HG03095 (cell line): Measurements from ENCODE around the gene TCF7L1.
"Not testable (repeated sequence)": the region's sequence is repeated elsewhere in the genome, so short reads cannot be mapped to it uniquely, and the experiment has no call there.

Experiments
- ATAC-seq: cut with Tn5 transposase; IDR thresholded peaks from one replicate; pipeline ENCODE4 v1.9.1; 2021; ENCODE audit warnings: moderate library complexity; ENCODE audit not compliant: unreplicated experiment

TCF7L1 gene

DNA sequence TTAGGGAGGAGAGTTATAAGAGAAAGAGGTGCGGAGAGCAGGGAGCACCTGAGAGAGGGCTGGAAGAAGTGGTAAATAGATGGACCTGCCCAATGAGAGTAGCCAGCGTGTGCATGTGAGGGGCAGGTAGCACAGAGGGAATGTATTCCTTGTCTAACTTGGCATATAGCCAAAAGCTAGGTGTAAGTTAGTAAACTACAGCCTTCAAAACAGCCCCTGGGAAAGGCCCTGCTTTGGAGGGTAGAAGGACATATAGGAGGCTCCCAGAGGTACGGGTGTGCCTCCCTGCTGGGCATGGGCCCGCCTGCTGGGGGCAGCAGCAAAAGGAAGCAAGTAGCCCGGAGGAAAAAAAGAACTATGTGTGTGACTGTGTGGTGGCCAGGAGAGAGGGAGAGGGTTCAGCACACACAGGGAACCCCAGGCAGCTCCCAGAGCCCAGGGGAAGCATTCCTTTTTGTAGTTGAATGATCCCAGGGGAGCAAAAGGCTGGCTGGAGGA is 48.0 kb downstream of the TCF7L1 start:
- no peak for ATAC-seq

DNA sequence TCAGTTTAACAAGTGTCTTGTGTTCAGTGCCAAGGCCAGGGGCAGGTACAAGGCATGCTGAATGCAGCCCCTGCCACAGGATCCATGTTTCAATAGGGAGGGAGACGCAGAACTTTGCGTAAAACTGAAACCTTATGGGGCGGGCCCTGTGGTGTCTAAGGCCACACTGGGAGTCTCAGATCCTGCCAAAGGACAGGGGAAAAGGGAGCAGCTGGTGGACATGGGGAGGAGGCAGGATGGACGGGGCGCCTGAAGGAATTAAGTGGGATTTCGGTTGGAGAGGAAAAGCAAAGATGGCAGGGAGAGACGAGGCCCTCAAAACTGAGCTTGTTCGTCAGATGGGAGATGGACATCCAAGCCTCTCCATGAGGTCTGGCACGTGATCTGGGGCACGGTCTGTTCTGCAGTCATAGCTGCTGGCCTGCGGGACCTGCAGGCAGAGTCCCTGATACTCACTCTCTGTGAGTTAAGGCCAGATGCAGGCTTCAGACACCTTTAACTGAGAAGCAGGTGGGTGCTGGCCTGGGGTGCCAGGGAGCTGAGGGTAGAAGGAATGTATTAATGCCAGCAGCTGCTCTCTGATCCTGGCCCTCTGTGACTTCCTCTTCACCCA is 48.8 kb downstream of the TCF7L1 start:
- no peak for ATAC-seq

DNA sequence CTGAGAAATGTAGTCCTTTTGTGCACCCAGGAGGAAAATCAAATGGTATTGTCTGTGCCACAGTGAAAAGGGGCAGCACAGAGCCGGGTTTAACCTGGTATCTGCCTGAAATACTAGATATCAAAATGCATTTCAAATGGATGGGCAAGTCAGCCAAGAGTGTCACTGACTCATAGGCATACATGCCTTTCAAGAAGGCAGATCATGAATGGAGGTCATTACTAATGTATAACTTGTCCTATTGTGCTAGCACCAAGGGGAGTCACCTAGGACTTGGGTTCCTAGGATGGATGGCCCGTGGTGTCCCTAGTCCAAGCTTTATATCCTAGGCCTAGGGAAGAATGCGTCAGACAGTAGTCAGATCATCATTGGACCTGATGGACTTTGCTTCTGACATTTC is 49.9 kb downstream of the TCF7L1 start:
- ATAC-seq: no peak

DNA sequence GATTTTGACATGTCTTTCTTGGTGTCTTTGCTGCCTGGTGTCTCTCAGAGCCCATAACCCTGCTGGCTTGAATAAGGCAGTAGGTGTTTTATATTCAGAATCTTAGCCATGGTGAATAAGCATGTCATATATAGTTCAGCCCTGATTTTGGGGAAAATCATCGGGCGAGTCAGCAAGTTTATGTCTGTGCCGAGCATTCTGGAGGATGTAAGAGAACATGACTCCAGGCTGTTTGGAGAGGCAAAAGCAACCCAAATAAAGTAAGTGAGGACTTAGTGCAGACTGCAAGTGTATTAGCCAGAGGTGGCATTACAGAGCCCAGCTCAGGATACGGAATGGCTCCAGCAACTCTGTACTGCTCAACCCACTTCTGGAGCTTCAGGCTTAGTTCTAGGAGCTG is 50.3 kb downstream of the TCF7L1 start:
- no peak for ATAC-seq

DNA sequence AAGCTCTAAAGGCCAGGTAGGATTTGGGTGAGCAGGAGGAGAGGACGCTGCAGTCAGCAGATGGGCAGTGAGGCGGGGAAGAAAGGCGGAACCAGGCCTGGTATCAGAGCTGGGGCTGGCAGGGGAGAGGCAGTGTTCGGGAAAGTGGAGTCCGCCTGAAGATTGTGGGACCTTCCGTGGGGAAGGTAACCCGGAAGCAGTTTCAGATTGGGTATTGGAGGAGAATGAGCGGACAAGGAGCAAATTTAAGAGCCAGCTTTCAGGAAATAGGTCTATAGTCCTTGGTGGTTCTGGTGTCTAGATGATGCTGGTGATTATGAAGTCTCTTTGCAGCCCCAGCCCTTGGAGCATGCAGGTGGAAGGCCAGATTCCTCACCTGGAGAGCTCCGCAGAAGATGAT is 51.0 kb downstream of the TCF7L1 start:
- no peak for ATAC-seq

DNA sequence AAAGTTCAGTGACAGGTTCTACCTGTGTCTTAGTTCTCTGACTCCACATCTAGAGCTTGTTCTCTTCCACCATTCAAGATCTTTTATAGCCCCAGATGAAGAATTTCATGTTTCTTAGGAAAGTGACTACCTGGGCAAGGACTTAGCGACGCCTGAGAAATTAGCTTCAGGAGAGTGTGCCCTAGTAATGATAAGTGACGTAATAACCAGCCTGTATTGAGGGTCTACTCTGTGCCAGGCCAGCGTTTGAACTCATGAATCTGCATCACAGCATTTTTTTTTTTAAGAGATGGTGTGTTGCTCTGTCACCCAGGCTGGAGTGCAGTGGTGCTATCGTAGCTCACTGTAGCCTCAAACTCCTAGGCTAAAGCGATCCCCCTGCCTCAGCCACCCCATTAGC is 51.8 kb downstream of the TCF7L1 start:
- no peak for ATAC-seq

DNA sequence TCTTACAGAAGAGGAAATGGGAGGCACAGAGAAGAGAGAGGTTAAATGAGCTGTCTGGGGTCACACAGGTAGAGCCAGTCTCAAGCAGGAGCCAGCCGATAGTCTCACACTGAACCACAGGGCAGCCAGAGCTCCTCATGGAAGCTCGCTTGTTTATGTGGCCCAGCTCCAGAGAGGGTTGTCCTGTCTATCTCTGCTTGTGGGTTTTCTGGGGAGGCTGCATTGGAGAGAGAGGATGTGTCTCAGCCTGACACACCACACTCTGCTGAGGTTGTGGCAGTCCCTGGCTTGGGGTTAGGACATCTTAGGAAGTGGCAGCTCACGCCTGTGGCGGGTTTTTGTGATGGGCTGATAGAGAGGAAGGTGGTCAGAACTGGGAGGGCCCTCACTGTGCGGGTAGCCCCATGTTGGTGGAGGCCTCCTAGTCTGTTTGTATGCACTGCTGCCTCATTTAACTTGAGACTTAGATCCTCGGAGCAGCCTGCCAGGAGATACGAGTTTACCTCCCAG is 52.3 kb downstream of the TCF7L1 start:
- no peak for ATAC-seq

DNA sequence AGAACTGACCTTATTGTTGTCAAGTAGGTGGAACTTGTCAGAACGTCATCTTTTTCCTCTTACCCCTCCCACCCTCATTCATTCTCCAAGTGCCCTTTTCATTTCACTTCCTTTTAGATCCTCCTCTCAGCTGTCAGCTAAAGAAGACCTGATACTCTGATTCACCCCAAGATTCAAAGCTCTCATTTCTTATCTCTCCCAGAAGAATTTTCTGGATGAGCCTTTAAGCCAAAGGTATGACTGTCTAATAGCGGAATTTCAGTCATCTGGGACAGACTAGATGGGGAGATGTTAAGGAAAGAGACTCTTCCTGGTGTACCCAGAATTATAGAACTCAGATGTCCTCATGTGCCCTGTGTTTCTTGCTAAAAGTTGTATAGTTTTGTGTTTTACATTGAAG is 53.9 kb downstream of the TCF7L1 start:
- no peak for ATAC-seq

DNA sequence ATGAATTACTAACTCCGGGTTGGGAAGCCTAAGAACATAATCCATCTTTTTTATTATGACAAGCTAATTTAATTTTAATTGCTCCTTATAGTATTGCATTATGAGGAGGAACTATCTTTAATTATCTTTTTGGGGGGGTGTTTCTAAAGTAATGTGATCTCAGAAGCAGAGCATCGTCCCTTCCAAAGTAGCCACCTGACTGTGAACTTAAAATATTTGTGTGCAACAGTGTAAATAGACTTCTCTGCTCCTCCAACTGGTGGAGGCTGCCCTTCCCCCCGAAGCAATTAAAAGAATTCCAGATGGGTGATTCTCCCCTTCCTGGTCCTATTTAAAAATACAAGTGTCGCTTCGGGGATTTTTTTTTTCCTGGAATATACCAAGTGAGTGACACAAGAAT is 55.7 kb downstream of the TCF7L1 start:
- no peak for ATAC-seq

DNA sequence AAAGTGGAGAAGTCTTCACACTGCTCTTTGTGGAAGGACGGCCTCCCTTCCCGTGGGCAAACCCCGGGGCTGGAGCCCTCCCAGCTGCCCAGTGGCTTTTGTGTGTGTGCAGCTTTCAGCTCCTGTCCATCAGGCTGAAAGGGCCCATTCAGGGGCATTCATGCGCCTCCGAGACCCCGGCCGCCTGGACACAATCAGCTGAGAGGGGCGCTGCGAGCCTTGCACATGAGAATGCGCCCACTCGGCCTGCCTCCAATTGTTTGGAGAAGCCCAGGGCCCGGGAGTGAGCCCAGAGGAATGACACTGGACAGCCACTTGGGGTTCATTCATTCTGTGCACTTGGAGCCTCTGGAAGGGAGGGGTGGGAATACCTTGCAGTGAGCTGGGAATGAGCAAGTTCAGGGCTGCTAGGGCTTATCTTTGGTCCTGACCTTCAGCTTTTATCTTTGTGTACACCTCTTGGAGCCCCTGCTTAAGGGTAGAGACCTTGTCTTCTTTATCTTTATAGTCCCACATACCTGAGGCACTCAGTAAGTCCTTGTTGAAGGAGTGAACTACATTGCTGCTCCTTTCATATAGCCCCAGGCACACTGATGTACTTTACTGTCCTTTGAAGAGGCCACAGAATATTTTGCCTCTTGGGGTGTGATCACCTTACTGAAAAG is 56.5 kb downstream of the TCF7L1 start:
- no peak for ATAC-seq

DNA sequence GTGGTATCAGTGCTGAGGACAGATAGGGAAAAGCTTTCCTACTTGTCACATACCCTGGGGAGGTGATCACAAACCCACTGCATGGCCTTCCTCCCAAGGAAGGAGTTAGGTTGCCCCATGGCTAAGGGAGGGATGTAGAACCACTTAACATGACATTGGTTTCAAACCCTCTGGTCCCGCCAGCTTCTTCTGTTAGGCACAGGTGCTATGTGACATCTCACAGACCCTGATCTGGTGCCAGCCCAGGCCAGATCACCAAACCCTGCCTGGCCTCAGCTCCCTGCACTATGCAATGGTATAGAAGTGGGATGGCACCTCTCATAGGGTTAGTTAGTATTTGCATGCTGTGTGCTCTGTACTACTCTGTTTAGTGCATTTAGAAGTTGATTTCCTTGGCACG is 58.0 kb downstream of the TCF7L1 start:
- no peak for ATAC-seq

DNA sequence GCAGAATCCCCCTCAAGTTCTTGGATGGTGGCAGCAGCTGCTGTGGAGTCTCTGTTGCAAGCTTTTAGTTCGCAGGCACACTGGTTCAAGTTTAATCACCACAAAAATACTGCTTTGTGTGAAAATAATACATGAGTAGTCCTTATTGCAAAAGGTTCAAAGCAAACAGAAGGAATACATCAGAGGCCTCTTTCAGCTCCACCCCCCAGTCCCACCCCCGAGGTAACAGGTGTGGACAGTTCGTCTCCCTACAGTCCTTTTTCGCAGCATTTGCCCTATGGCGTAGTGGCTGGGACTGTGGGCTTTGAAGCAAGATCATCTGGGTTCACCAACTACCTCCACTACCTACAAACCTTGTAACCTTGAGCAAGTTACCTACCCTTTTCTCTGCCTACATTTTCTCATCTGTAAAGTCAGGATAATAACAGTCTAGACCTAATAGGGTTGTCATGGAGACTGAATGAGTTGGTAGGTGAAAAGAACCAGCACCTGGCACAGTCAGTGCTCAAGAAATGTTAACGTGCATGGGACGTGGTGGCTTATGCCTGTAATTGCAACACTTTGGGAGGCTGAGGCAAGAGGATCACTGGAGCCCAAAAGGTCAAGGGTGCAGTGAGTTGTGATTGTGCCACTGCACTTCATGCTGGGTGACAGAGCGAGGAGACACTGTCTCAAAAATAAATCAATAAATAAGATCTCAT is 61.7 kb downstream of the TCF7L1 start:
- ATAC-seq: no peak

DNA sequence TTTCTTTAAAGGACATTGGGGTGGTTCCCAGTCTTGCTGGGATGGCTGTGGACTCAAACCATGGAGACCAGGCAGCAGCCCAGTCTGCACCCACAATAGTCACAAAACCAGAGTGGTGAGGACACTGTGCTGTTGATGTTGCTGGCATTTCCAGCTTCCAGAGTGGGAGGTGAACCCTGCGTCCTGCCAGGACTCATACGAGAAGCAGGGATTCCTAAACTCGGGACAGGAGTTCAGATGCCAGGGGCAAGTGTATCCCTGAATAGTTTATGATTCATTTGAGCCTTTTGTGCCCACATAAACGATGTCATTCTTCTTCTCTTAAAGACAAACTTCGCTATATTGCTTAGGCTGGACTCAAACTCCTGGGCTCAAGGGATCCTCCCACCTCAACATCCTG is 62.8 kb downstream of the TCF7L1 start:
- no peak for ATAC-seq

DNA sequence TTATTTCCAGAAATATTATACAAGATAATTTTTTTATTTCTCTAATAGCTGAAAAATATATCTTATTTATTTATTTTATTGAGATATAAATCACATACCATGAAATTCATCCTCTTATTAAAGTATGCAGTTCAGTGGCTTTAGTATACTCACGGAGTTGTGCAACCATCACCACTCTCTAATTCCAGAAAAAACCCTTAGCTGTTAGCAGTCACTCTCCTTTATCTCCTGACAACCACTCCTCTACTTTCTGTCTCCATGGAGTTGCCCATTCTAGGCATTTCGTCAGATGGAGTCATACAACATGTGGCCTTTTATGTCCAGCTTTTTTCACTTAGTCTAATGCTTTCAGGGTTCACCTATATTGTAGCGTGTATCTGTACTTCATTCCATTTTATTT is 66.5 kb downstream of the TCF7L1 start:
- no peak for ATAC-seq

DNA sequence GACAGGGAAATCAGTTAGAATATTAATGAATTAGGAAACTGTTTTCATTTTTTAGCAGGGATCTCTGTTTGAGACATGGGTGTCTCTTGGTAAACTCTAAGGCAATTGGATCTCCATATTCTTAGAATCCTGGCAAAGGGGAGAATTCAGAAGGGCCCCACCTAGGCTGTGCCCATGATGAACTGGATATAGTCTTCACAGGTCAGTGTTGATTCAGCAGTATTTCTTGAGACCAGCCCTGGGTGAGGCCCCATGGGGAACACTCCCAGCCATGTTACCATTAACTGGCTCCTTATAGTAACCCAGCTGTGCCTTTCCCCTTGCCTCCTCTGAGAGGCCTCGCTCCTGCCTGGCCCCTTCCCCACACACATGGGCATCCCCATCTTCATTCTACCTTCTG is 76.7 kb downstream of the TCF7L1 start:
- no peak for ATAC-seq

DNA sequence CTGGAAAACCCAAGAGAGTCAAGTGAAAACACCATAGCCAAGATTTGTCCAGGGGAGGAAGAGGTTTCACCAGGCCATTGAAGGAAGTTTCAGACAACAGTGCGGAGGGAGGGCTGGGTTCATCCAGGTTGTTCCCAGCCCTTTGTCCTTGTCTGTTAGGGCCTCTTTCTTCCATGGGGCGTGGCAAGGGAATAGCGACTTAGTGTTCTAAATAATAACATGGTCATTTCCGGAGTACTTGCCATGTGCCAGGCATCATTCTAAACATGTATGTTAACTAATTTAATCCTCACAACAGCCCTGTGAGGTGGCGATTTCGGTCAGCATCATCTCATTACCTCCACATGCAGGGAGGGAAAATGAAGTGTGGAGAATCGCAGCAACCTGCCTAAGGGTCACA is 77.3 kb downstream of the TCF7L1 start:
- ATAC-seq: no peak

DNA sequence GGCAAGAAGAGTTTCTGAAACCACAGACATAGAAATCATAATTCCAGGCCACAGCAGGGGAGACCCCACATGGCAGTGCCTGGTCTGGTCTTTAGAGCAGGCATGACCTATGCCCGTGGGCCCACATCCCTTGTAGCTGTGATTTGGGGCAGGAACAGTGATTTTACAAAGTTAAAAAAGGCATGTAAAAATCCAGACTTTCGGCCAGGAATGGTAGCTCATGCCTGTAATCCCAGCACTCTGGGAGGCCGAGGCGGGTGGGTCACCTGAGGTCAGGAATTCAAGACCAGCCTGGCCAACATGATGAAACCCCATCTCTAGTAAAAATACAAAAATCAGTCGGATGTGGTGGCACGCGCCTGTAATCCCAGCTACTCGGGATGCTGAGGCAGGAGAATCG is 78.4 kb downstream of the TCF7L1 start:
- ATAC-seq: not testable (repeated sequence)

DNA sequence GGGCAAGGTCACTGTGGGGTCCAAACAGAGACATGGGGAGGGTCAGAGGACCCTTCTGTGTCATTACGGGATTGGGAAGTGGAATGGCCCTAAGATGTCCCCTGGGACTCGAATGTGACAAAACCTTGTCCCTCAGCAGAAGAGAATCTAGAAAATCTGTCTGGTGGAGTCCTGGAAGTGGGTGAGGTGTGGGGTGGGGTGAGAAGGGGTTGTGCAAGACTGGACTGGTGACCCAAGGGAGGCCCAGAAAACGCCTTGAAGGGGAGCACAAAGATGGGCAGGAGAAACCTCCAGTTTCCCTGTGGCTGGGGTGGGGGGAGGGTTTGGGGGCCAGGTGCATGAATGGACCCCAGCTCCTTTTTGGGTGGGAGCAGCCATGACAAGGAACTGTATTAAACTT is 79.6 kb downstream of the TCF7L1 start:
- ATAC-seq: no peak

DNA sequence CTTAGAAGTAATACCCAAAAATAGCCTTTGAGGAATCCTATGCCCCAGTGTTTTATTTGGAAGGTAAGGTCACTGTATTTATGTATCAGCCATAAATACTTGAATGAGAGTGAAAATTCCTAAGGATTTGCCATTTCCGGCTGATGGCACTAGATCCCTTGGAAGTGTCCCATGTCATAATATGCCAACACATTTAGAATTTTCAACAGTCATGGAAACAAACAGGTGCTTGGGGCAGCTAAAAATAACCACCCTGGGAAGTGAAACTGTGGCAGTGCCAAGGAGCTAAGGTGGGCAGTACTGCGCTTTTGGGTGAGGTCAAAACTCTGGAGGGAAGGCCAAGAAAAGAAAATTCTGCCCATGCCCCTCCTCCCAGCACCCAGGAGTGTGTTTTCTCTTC is 80.2 kb downstream of the TCF7L1 start:
- ATAC-seq: no peak

DNA sequence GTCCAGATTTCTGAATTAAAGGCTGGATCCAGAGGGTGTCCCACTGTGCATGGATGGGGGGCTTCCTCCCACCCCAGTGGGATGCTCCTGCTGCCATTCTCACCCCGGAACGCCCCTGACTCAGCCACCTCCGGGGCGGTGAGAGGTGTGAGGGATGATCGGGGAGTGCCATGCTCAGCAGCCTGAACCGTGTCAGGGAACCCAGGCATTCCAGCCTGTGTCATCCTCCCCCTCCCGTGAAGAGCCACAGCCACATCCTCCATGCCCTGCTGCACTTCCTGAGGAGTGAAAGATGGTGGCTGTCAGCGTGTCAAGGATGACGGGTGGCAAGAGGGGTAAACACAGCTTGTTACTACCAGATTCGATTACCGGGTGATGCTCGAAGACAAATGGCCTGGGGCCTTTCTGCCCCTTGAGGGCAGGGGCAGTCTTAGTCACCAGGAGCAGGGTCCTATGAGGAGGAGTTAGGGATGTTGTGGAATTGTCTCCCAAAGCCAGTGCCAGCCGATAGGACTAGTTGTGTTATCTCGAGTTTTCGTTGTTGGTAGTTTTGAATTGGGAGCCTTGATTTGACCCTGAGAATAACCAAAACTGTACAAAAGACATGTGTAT is 80.8 kb downstream of the TCF7L1 start:
- no peak for ATAC-seq

DNA sequence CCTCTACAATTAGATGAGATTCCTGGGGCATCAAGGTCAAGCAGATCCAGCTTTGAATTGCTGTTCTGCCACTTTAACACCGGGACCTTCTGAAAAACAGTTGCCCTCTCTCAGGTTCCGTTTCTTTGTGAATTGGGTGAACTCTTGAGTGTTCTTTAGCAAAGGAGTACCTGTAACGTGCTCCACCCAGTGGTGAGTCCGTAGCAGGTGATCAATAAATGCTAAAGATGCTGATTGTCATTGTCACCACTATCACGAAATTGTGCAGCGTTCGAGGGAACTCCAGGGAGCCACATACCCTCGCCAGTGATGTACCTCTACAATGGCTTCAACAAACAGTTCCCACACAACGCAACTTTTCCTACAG is 81.9 kb downstream of the TCF7L1 start:
- ATAC-seq: no peak
